Measurements from ENCODE around the gene SELENOI.
"Not testable (repeated sequence)": the region's sequence is repeated elsewhere in the genome, so short reads cannot be mapped to it uniquely, and the experiment has no call there.

Gene SELENOI

DNA sequence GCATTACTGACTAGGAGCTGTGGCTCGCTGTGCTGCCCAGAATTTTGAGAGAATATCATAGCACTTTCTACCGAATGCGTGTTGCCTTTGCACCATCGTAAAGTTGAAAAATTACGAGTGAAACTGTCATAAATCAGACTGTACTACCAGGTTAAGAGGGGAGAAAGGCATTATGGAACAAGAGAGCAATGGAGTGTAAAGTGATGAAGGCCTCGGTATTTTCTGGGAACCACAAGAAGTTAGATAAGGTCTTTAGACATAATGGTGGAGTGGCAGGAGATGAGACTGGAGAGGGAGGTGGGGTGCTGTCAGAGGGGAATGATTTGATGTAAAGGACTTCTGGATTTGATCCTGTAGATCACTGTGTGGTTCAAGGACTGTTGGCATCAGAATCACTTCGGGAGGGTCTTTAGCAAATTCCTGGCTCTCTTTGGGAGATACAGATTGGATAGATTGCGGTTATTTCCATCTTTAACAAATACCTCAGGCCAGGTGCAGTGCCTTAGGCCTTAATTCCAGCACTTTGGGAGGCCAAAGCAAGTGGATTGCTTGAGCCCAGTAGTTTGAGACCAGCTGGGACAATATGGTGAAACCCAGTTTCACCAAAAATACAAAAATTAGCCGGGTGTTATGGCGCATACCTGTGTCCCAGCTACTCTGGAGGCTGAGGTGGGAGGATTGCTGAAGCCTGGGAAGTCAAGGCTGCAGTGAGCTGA lies 5.6 kb downstream of the SELENOI start:
- DNase-seq (ENCODE audit: extremely low read depth, low read depth) = no peak
- TF ChIP-seq, protein P1, sequence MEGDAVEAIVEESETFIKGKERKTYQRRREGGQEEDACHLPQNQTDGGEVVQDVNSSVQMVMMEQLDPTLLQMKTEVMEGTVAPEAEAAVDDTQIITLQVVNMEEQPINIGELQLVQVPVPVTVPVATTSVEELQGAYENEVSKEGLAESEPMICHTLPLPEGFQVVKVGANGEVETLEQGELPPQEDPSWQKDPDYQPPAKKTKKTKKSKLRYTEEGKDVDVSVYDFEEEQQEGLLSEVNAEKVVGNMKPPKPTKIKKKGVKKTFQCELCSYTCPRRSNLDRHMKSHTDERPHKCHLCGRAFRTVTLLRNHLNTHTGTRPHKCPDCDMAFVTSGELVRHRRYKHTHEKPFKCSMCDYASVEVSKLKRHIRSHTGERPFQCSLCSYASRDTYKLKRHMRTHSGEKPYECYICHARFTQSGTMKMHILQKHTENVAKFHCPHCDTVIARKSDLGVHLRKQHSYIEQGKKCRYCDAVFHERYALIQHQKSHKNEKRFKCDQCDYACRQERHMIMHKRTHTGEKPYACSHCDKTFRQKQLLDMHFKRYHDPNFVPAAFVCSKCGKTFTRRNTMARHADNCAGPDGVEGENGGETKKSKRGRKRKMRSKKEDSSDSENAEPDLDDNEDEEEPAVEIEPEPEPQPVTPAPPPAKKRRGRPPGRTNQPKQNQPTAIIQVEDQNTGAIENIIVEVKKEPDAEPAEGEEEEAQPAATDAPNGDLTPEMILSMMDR (IDR thresholded peaks at IDR 0.05; ENCODE audit: low read depth, low read length) = no peak

DNA sequence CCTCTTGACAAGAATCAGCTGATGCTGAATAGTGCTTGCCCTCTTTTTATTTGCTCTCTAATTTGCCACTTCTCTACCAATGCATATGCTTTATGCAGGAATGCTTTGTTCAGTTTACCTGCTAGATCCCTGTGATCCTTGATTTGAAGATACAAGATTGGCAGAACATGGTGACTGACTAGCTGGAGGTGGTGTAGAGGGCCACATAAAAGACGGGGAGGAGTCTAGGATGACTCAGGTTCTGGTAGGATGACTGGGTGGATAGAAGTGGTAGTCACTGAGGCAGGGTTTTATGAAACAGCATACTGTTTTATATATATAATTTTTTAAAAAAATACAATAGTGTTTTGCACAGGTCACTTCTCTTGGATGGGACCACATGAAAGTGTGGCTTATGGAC lies 6.9 kb downstream of the SELENOI start:
- TF ChIP-seq, protein P1 (IDR thresholded peaks at IDR 0.05; ENCODE audit: low read depth, low read length) = no peak
- DNase-seq (ENCODE audit: extremely low read depth, low read depth) = no peak

- not testable (repeated sequence) for DNase-seq (ENCODE audit: extremely low read depth, low read depth)
Observed at GRCh38 chr2:26354469-26354868, 8.5 kb downstream of the SELENOI start.

- peak; percentile 81 for DNase-seq (ENCODE audit: extremely low read depth, low read depth)
- TF ChIP-seq, protein P1 (IDR thresholded peaks at IDR 0.05; ENCODE audit: low read depth, low read length) = no peak
Observed at GRCh38 chr2:26355038-26355995, 9.4 kb downstream of the SELENOI start.

DNA sequence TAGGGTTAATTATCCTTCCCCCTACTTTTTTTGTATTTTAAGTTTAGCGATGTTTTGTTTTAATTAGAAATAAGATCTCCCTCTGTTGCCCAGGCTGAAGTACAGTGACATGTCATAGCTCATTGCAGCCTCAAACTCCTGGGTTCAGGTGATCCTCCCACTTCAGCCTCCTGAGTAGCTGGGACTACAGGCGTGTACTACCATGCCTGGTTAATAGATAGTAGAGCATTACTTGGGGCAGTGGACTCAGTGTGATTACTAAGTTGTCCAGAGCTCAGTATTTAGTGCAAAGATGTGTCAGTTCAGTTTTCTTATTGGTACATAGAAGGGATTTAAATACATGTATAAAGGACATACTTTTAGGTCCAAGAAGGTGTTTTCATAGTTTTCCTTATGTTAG lies 10.2 kb downstream of the SELENOI start:
- TF ChIP-seq, protein P1 (IDR thresholded peaks at IDR 0.05; ENCODE audit: low read depth, low read length) = no peak
- DNase-seq (ENCODE audit: extremely low read depth, low read depth) = no peak

DNA sequence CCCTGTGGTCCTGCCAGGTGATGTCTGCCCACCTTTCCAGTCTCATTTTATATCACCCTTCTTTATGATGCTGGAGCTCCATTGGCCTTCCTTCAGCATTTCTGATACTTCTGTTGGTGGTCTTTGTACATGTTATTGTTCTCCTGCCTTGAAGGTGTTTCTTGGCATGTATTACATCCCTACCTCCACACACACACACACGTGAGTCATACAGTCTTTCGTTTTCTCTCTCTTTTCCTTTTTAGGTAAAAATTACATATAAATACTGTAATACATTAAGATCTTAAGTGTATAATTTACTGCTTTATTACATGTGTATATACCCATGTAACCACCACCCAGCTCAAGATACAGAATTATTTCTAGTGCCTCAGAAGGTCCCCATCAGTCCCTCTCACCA lies 10.8 kb downstream of the SELENOI start:
- TF ChIP-seq, protein P1 (IDR thresholded peaks at IDR 0.05; ENCODE audit: low read depth, low read length) = no peak
- no peak for DNase-seq (ENCODE audit: extremely low read depth, low read depth)

DNA sequence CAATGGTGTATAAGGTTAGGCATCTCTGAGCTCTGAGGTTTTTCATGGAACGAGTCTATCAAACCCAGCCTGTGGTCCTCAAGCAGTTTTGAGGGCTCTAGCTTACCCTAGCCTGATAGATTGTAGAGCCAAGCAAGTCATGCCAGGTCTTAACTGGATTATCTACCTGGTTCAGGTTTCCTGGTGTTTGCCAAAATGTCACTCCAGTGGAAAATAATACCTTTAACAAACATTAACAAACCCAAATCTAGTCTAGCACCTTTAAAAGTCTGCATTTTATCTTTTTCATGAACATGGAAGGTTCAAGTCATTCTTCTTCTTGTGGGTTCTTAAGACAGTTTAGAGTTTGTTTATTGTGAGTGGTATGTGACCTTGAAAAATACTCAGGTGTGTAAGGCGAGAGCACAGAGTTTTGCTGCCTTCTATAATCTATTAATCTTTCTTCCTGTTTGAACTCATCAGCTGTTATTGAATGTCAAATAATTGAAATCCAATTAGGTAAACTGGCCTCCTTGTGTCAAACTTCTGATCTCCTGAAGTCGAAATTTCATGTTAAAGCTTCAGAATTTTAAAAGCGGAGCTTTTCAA lies 14.0 kb downstream of the SELENOI start:
- no peak for DNase-seq (ENCODE audit: extremely low read depth, low read depth)
- TF ChIP-seq, protein P1 (IDR thresholded peaks at IDR 0.05; ENCODE audit: low read depth, low read length) = no peak

Measured in AG09319 (cell line).